IPS-NIHi11 (cell line): Measurements from ENCODE around the gene GPR157.

Source experiments
- DNase-seq: peaks from one replicate; pipeline ENCODE4 v3.0.0; 2012; ENCODE audit warnings: mixed read lengths, low spot score

The GPR157 gene

DNA sequence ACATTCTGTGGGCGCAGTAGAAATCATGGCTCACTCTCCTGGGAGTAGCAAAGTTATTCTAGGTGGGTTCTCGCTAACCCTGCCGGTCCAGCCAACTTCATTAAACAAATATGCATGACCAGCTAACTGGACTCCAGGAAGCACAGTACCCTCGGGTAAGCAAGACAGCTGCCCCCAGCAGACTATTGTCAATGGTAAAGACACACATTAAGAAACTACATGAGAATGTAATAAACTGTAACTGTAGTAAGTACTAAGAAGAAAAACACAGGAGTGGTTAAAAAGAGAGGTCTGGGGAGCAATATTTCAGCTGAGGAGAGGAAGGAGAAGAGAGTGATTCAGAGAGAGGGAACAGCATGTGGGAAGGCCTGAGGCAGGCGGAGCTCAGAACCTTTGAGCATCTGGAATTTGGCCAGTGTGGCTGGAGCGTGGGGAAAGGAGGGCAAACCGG, 66.9 kb downstream of the GPR157 start:
- DNase-seq, result no peak

DNA sequence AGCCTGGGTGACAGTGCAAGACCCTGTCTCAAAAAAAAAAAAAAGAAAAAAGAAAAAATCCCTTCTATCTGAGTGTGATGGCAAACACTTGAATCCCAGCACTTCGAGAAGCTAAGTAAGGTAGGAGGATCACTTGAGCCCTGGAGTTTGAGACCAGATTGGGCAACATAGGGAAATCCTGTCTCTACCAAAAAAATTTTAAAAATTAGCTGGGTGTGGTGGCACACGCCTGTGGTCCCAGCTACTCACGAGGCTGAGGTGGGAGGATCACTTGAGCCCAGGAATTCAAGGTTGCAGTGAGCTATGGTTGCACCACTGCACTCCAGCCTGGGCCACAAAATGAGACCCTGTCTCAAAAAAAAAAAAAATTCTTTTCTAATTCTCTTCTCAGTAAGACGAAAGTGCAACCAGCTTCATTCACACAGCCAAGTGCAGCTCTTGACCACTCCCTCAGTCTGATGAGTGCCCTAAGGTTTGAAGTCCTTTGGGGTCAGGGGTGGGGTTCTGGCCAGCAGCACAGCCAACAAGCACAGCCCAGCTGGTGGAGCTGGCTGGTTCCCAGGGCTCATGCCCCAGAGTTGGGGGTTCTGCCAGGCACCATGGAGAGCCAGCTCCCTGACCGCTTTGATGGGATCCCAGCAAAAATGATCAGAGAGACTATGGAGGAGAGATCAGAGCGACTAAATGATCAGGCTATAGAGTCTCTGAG, 67.5 kb downstream of the GPR157 start:
- no peak for DNase-seq

DNA sequence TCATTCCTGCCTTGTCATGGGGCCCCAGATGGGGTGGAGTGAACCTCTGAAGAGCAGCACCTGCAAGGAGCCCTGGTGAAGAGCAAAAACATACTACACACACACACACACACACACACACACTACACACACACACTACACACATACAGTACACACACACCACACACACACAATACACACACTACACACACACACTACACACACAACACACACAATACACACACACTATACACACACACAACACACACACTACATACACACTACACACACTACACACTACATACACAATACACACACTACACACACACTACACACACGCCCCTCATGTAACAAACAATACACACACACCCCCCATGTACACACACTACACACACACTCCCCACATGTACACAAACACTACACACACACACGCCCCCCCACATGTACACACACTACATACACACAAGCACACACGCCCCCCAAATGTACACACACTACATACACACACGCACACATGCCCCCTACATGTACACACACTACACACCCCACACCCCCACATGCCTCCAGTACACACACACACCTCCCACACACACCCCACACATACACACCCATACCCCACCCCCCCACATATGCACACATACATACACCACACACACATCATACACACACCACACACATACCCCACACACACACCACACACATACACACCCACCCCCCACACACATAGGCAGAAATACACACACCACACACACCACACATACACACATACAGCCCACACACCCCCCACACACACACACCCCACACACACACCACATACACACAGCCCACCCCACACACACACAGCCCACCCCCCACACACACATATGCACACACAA, 68.8 kb downstream of the GPR157 start:
- no peak for DNase-seq

DNA sequence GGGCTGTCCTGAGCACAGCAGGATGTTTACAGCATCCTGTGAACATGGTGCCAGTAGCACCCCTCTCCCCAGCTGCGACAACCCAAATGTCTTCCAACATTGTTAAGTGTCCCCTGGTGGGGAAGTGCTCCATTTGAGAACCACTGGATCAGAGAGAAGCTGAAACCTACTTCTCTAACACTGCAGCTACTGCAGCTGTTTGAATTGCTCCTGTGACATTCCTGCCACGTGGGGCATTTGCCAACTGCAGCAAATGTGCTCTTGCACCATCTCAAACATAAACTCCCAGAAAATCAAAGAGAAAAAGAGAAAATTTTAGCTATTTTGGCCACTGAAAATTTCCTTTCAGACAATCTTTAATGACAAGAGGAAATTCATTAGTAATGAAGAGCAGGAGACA, 70.4 kb downstream of the GPR157 start:
- no peak for DNase-seq

DNA sequence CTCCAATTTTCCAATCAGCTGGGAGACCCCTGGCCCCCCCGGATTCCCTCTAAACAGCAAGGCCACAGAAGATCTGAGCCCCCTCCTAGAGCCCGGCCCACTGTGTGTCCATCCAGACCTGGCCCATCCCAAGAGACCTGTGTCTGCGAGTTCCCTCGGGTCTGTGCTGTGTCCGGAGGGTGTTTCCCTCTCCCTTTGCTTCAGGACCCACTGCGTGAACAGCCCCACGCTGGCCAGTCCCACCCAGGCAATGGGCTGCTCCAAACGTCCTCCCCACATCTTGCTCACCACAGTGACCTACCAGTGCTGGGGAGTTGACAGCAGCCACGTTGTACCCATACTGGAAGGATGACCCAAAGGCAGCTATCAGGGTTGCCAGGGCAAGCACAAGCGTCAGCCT, 71.1 kb downstream of the GPR157 start:
- DNase-seq, result no peak

DNA sequence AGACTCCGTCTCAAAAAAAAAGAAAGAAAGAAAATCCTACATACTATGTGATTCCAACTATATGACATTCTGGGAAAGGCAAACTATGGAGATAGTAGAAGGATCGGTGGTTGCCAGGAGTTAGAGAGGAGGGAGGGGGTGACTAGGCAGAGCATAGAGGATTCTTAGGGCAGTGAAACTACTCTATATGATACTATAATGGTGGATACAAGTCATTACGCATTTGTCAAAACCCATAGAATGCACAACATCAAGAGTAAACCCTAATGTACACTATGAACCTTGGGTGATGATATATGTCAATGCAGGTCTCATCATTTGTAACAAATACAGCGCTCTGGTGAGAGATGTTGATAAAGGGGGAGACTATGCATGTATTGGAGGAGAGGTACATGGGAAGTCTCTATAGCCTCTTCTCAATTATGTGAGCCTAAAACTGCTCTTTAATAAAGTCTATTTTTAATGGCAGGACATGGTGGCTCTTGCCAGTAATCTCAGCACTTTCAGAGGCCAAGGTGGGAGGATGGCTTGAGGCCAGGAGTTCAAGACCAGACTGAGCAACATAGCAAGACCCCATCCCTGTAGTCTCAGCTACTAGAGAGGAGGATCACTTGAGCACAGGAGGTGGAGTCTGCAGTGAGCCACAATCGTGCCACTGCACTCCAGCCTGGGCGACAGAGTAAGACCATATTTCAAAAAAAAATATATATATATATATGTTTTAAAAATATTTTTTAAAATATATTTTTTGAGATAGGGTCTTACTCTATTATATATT, 76.4 kb downstream of the GPR157 start:
- DNase-seq, result no peak

DNA sequence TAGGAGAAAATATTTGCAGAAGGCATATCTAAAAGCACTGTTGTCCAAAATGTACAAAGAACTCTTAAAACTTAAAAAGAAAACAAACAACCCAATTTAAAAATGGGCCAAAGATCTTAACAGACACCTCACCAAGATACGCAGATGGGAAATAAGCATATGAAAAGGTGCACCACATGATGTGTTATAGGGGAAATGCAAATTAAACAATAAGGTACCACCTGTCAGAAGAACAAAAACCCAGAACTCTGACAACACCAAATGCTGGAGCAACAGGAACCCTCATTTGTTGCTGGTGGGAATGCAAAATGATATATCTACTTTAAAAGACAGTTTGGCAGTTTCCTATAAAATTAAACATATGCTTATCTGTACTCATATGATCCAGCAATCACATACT, 77.5 kb downstream of the GPR157 start:
- no peak for DNase-seq

DNA sequence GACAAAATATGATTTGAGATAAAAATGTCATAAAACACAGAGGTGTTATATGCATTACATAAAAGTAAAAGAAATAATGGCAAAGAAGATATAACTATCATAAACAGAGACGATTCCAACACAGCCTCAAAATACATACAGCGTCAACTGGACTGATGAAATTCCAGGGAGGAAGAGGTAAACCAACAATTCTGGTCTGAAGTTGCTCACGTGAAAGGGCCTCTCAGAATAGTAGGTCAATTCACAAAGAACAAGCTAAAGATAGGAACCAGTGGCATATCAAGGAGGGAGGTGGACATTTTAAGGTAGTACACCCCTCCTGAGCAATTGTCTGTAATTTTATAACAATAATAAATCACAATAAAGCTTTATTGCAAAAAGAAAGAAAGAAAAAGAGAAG, 78.1 kb downstream of the GPR157 start:
- DNase-seq, result no peak
